HFFc6 (cell line): ENCODE results near the gene TBX21. TPM values are rescaled to one million over a fixed set of nuclear protein-coding genes. Genes with fewer than 3 reads are reported as not detected.

Experiments
- DNase-seq: peaks from one replicate; pipeline ENCODE4 v3.0.0-alpha.2; 2018
- H3K27ac Mint-ChIP-seq: 2 replicates; pipeline ENCODE4 v1.8.0; 2020; ENCODE audit warnings: mild to moderate bottlenecking, mixed read lengths
- H3K27me3 Mint-ChIP-seq: 2 replicates; pipeline ENCODE4 v1.8.0; 2021; ENCODE audit warnings: mild to moderate bottlenecking, moderate library complexity, mixed read lengths; ENCODE audit not compliant: insufficient read depth
- H3K36me3 Mint-ChIP-seq: 2 replicates; pipeline ENCODE4 v1.8.0; 2021; ENCODE audit warnings: low read depth, mixed read lengths
- H3K4me1 Mint-ChIP-seq: 2 replicates; pipeline ENCODE4 v1.8.0; 2020; ENCODE audit warnings: low read depth, mixed read lengths
- H3K4me3 Mint-ChIP-seq: 2 replicates; pipeline ENCODE4 v1.8.0; 2020; ENCODE audit warnings: mild to moderate bottlenecking, moderate library complexity, mixed read lengths
- H3K9me3 Mint-ChIP-seq: 2 replicates; pipeline ENCODE4 v1.8.0; 2020; ENCODE audit warnings: mild to moderate bottlenecking, mixed read lengths
- CTCF ChIP-seq: fragments of 200-600 bp; sonication (generic); IDR thresholded peaks from 2 replicates; pipeline ENCODE4 v1.5.0; 2021; ENCODE audit warnings: antibody characterized with exemption, mild to moderate bottlenecking
- total RNA-seq, 6 experiments: library from RNA; stranded (reverse); fragmentation: NEBNext Ultra II Directional; extraction: Animal tissue kit (Norgen Biotek cat#: 25700); gene quantifications; 2 replicates in 1 of 6; 3 replicates in 5 of 6; pipeline ENCODE4 v1.2.3, GENCODE V29; 2021

TBX21 gene
- total RNA-seq, 6 experiments from 2014 or later, result not detected

- H3K9me3 Mint-ChIP-seq, result no peaks in the 10 kb centered on the region
- 0 out of 2 replicates have a peak, but pooled peaks cover 5% of the 10 kb centered on the region for H3K36me3 Mint-ChIP-seq
- TF ChIP-seq CTCF, result no peak
- H3K4me3 Mint-ChIP-seq, result no peak overlapping the region
- peaks cover 12% of the 10 kb centered on the region for H3K4me1 Mint-ChIP-seq
- H3K27ac Mint-ChIP-seq, result no peak overlapping the region
- DNase-seq, result no peak
- peaks cover 45% of the 10 kb centered on the region for H3K27me3 Mint-ChIP-seq
These were observed 20.6 kb upstream of the TBX21 start for GRCh38 chr17:47712330-47713023.

- H3K27ac Mint-ChIP-seq, result no peak overlapping the region
- peaks cover 56% of the 10 kb centered on the region for H3K27me3 Mint-ChIP-seq
- peak; percentile 24; the same call in 1 of the 2 replicates for TF ChIP-seq CTCF
These were observed 18.9 kb upstream of the TBX21 start for GRCh38 chr17:47713980-47714700.

GRCh38 chr17:47714773-47715396 lies 18.2 kb upstream of the TBX21 start:
- peaks cover 56% of the 10 kb centered on the region for H3K27me3 Mint-ChIP-seq
- no peak overlapping the region for H3K27ac Mint-ChIP-seq
- H3K4me3 Mint-ChIP-seq, result no peak overlapping the region
- 0 out of 2 replicates have a peak, but pooled peaks cover 5% of the 10 kb centered on the region for H3K36me3 Mint-ChIP-seq
- DNase-seq, result no peak
- no peak for TF ChIP-seq CTCF
- no peaks in the 10 kb centered on the region for H3K9me3 Mint-ChIP-seq
- peaks cover 33% of the 10 kb centered on the region for H3K4me1 Mint-ChIP-seq

More at GRCh38 chr17:47713980-47714700, 18.9 kb upstream of the TBX21 start:
- DNase-seq, result no peak
- Mint-ChIP-seq H3K4me3 (no peak overlapping the region), H3K36me3 (0 out of 2 replicates have a peak, but pooled peaks cover 5% of the 10 kb centered on the region), H3K4me1 (peaks cover 26% of the 10 kb centered on the region), H3K9me3 (no peaks in the 10 kb centered on the region)

- Mint-ChIP-seq H3K4me1 (peaks cover 42% of the 10 kb centered on the region), H3K27ac (no peak overlapping the region), H3K27me3 (peaks cover 57% of the 10 kb centered on the region), H3K4me3 (no peak overlapping the region), H3K36me3 (0 out of 2 replicates have a peak, but pooled peaks cover 1% of the 10 kb centered on the region), H3K9me3 (no peaks in the 10 kb centered on the region)
- no peak for TF ChIP-seq CTCF
- no peak for DNase-seq
These were observed 17.2 kb upstream of the TBX21 start for GRCh38 chr17:47715669-47716325.

GRCh38 chr17:47716375-47716774 lies 16.7 kb upstream of the TBX21 start:
- H3K27me3 Mint-ChIP-seq, result peaks cover 62% of the 10 kb centered on the region
- no peaks in the 10 kb centered on the region for H3K36me3 Mint-ChIP-seq
- no peak overlapping the region for H3K27ac Mint-ChIP-seq

More at GRCh38 chr17:47716375-47716774, 16.7 kb upstream of the TBX21 start:
- H3K4me3 Mint-ChIP-seq, result no peak overlapping the region
- H3K9me3 Mint-ChIP-seq, result no peaks in the 10 kb centered on the region
- peaks cover 48% of the 10 kb centered on the region for H3K4me1 Mint-ChIP-seq
- no peak for DNase-seq
- no peak for TF ChIP-seq CTCF
